Tibial artery (tissue), 4 donors: Measurements from ENCODE around the gene DDX51.

ENCODE experiments used
- DNase-seq, 2 donors: peaks; one replicate each; pipeline ENCODE4 v3.0.0-alpha.2; 2019
- H3K27ac ChIP-seq, 2 donors: fragments of 200-600 bp; sonication (generic) in 1 of 2; 1 replicate in 1 of 2; 2 replicates in 1 of 2; pipeline ENCODE4 v1.5.1; 2018 to 2019; ENCODE audit warnings: mild to moderate bottlenecking in 1 of 2
- H3K27me3 ChIP-seq, 2 donors: fragments of 200-600 bp; sonication (generic) in 1 of 2; one replicate each; pipeline versions ENCODE4 v1.5.1 to v1.6.0; 2016 to 2019
- H3K36me3 ChIP-seq, 3 donors: fragments of 200-600 bp; sonication (generic) in 2 of 3; one replicate each; pipeline ENCODE4 v1.5.1; 2016 to 2019; ENCODE audit warnings: mild to moderate bottlenecking in 2 of 3
- H3K4me1 ChIP-seq, 4 donors: fragments of 200-600 bp; sonication (generic) in 2 of 4; 1 replicate in 3 of 4; 2 replicates in 1 of 4; pipeline ENCODE4 v1.5.1; 2016 to 2019
- H3K4me3 ChIP-seq, 2 donors: fragments of 200-600 bp; sonication (generic) in 1 of 2; 1 replicate in 1 of 2; 2 replicates in 1 of 2; pipeline ENCODE4 v1.5.1; 2018 to 2019; ENCODE audit warnings: mild to moderate bottlenecking in 2 of 2
- H3K9me3 ChIP-seq, 3 donors: fragments of 200-600 bp; sonication (generic) in 1 of 3; one replicate each; pipeline ENCODE4 v1.5.1; 2016 to 2019
- CTCF ChIP-seq, 2 experiments: fragments of 200-600 bp in 1 of 2; fragments of 450-650 bp in 1 of 2; IDR thresholded peaks; one replicate each; pipeline ENCODE4 v1.5.1; 2017 to 2019; ENCODE audit warnings: antibody characterized with exemption in 2 of 2, mild to moderate bottlenecking in 1 of 2, moderate library complexity in 1 of 2
- intact Hi-C: fragments of 100-400 bp; cut with DNase I; formaldehyde crosslinking; loops from one replicate; pipeline ENCODE4 v1.15.0; 2023; ENCODE audit warnings: low total_unique reads

DDX51 gene

GRCh38 chr12:132154941-132155770 is 11.0 kb upstream of the DDX51 start:
- Histone ChIP-seq H3K36me3 (peaks cover 0 to 56% (median 24%) of the 10 kb centered on the region in 3 donors), H3K4me1 (peaks cover 0 to 8% (median 5%) of the 10 kb centered on the region in 4 donors), H3K4me3 (no peak overlapping the region), H3K27ac (no peak overlapping the region), H3K27me3 (no peaks in the 10 kb centered on the region), H3K9me3 (no peaks in the 10 kb centered on the region)
- intact Hi-C loops = loop anchor here (1.0 to 5.0 kb wide), 2 partner anchors 257 to 460 kb away; no protein-coding TSS in a partner anchor
- DNase-seq = no peak
- TF ChIP-seq CTCF (IDR thresholded peaks at IDR 0.05) = no peak

GRCh38 chr12:132154341-132154761 is 10.2 kb upstream of the DDX51 start:
- Histone ChIP-seq H3K27me3 (no peaks in the 10 kb centered on the region), H3K9me3 (no peaks in the 10 kb centered on the region), H3K27ac (no peak overlapping the region), H3K4me1 (peaks cover 0 to 8% (median 5%) of the 10 kb centered on the region in 4 donors), H3K4me3 (peak overlapping the region; percentile 8 to 34), H3K36me3 (peaks cover 0 to 60% (median 24%) of the 10 kb centered on the region in 3 donors)
- intact Hi-C loops = loop anchor here (1.0 to 5.0 kb wide), 2 partner anchors 258 to 461 kb away; no protein-coding TSS in a partner anchor
- no peak for DNase-seq
- no peak for TF ChIP-seq CTCF (IDR thresholded peaks at IDR 0.05)

DNA sequence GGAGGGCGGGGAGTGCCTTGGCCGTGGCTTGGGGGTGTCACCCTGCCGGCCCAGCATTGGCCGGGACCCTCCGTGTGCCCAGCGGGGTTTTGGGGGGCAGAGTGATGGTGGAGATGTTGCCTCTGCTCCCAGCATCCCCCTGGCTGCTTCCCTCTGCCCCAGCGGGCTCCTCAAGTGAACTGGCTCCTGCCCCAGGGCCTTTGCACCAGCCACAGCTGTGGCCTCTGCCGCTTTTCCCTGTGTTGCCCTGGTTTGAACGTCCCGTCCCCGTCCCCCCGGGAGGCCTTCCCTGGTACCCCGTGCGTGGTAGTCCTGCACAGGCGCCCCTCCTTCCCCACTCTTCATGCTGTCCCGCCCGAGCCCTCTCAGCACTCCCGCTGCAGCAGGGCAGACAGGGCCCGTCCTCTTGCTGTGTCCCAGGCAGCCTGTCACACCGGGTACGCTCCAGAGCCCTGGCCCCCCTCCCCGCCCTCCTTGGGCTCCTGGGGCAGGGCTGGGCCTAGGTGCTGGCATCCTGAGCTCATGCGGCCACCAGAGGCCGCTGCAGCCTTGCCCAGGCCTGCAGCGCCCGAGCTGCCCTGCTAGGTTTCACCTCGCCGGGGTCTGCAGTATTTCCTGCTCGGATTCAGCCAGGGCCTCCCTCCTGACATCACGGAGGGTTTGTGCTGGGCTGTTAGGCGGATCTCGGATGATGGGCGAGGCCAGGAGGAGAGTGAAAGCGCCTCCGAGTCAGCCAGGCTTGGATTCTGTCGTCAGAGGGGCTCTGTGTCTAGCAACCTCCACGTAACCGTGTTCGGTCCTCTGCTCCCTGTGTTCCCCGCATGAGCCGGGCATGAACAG is 9.6 kb upstream of the DDX51 start:
- Histone ChIP-seq H3K4me1 (peaks cover 0 to 8% (median 5%) of the 10 kb centered on the region in 4 donors), H3K4me3 (peak overlapping the region; percentile 8 to 34), H3K9me3 (no peaks in the 10 kb centered on the region), H3K36me3 (peaks cover 0 to 66% (median 24%) of the 10 kb centered on the region in 3 donors), H3K27me3 (no peaks in the 10 kb centered on the region), H3K27ac (no peak overlapping the region)
- TF ChIP-seq CTCF (IDR thresholded peaks at IDR 0.05) = peak; percentile 85 to 91
- peak; percentile 36 to 61 for DNase-seq
- intact Hi-C loops = loop anchor here (1.0 to 5.0 kb wide), 2 partner anchors 259 to 462 kb away; no protein-coding TSS in a partner anchor

GRCh38 chr12:132152953-132153352 is 8.8 kb upstream of the DDX51 start:
- DNase-seq = peak in 1 of 2 donors; percentile 64
- H3K9me3 ChIP-seq = no peaks in the 10 kb centered on the region
- H3K36me3 ChIP-seq = peaks cover 0 to 66% (median 17%) of the 10 kb centered on the region in 3 donors
- TF ChIP-seq CTCF (IDR thresholded peaks at IDR 0.05) = no peak
- no peak overlapping the region for H3K4me3 ChIP-seq
- H3K27me3 ChIP-seq = no peaks in the 10 kb centered on the region
- H3K27ac ChIP-seq = no peak overlapping the region
- H3K4me1 ChIP-seq = peaks cover 0 to 8% (median 5%) of the 10 kb centered on the region in 4 donors
- intact Hi-C loops = loop anchor here (5.0 kb wide), 1 partner anchor 259 kb away; no protein-coding TSS in a partner anchor

GRCh38 chr12:132152411-132152821 is 8.3 kb upstream of the DDX51 start:
- Histone ChIP-seq H3K36me3 (peaks cover 0 to 66% (median 17%) of the 10 kb centered on the region in 3 donors), H3K4me1 (peaks cover 0 to 8% (median 5%) of the 10 kb centered on the region in 4 donors), H3K4me3 (no peak overlapping the region), H3K27me3 (no peaks in the 10 kb centered on the region), H3K9me3 (no peaks in the 10 kb centered on the region), H3K27ac (no peak overlapping the region)
- peak in 1 of 2 donors; percentile 59 for DNase-seq
- intact Hi-C loops = loop anchor here (5.0 kb wide), 1 partner anchor 260 kb away; no protein-coding TSS in a partner anchor
- TF ChIP-seq CTCF (IDR thresholded peaks at IDR 0.05) = no peak
